Adipose tissue (tissue), 3 donors: Measurements from ENCODE around the gene TRPV5. TPM values are rescaled to one million over a fixed set of nuclear protein-coding genes. Genes with fewer than 3 reads are reported as not detected.

ENCODE experiments used
- H3K27ac ChIP-seq: one replicate; pipeline ENCODE4 v1.5.1; 2013; ENCODE audit warnings: low read depth, low read length
- WGBS, 3 donors: extraction: QIAGEN DNeasy Blood & Tissue Kit; methylation state at CpG; one replicate each; pipeline ENCODE4 v1.1.7; 2013; 5-methylcytosine and 5-hydroxymethylcytosine counted together
- polyA plus RNA-seq, 3 donors: library from polyadenylated mRNA; stranded (reverse); fragments of 200-250 nt; gene quantifications; one replicate each; pipeline ENCODE4 v1.2.3, GENCODE V29; 2013
- donor health status: healthy with polysubstance abuse.
- donor health status: Bipolar disorder and iron deficiency.
- donor health status: healthy.

TRPV5 gene
- polyA plus RNA-seq, 3 donors = 0.05 TPM; not detected in 2

- 68 to 73% (median 68%) methylated on average over 6 of the region's 6 CpGs for WGBS, 3 donors
- H3K27ac ChIP-seq = no peak overlapping the region
These were observed 38.5 kb downstream of the TRPV5 start for GRCh38 chr7:142894985-142895593.

DNA sequence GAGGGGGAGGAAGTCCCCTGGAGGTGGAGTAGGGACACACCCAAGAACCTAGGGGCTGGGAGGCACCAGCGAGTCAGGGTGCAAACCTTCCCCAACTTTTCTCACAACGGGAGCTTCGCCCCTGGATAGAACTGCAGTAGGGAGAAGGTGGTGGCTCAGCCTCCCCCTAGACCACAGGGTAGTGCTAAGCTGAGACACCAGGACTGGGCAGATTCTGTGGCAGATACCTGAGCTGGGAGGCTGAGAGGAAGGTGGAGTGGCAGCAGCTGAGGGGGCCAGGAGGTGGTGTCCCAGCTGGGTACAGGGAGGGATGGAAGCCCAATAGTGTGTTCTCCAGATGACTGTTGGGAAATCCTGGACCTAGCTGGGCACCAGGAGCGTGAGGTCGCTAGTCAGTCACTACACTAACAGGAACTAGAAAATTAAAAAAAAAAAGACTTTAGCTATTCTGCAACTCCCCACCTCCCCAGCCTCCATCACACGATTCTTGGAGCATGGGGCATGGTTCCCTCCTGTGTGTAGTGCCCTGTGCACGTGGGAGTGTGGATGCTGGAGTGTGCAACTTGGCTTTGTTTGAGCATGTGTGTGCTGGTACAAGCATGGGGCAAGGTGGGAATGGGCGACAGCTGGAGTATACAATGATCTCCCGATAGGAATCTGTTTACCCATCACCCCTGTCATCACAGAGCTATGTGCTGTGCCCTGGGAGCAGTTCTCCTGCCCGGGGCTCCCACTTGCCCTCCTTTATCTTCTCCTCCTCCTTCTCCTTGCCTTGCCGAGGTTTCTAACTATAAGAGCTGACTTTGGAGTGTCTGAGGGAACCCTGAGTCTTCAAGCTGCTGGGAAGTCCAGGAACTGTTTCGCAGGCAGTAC is 39.2 kb downstream of the TRPV5 start:
- H3K27ac ChIP-seq = no peak overlapping the region
- WGBS, 3 donors = 68 to 76% (median 72%) methylated on average over 12 of the region's 12 CpGs

- WGBS, 3 donors = 80 to 89% (median 81%) methylated on average over 5 of the region's 5 CpGs
- H3K27ac ChIP-seq = no peak overlapping the region
These were observed 40.6 kb downstream of the TRPV5 start for GRCh38 chr7:142892951-142893350.

- no peak overlapping the region for H3K27ac ChIP-seq
- WGBS, 3 donors = 77 to 87% (median 81%) methylated on average over 10 of the region's 10 CpGs
These were observed 42.0 kb downstream of the TRPV5 start for GRCh38 chr7:142891490-142892082.

DNA sequence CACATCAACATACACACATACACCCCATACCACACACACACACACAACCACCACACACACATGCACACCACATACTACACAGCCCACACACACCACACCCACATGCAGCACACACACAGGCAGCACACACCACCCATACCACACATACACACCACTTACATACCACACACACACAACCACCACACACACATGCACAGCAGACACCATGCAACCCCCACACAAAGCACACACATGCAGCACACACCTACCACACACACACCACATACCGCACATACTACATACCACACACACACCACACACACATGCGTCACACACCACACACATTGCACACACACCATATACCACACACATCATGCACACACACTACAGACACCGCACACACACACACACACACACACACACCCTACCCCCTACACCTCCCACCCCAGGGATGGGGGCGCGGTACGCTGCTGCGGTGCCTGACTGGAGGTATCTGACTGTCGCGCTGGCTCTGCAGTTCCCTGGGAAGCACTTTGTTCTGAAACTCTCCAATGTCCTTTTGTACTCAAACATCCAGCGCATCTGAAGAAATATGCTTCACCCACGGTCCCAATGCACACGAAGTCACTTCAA is 42.6 kb downstream of the TRPV5 start:
- H3K27ac ChIP-seq = no peak overlapping the region
- 83 to 86% (median 83%) methylated on average over 12 of the region's 12 CpGs for WGBS, 3 donors

DNA sequence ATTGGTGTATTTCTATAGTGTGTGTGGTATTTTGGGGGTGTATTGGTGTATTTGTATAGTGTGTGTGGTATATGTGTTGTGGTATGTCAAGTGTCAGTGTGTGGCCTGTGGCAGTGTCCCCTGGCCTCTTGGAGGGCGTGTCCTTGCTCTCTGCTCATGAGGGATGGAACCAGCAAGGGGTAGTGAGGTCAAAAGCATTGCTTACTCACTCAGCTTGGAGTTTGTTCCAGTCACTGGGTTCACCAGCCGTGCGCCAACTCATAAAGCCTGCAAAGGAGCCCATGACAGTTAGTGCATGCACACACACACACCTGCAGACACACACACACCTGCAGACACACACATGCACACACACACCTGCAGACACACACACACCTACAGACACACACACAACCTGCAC is 43.7 kb downstream of the TRPV5 start:
- WGBS, 3 donors = 61 to 78% (median 69%) methylated on average over 3 of the region's 3 CpGs
- H3K27ac ChIP-seq = no peak overlapping the region

GRCh38 chr7:142887282-142888015 is 46.1 kb downstream of the TRPV5 start:
- H3K27ac ChIP-seq = no peak overlapping the region

GRCh38 chr7:142886866-142887265 is 46.7 kb downstream of the TRPV5 start:
- WGBS, 3 donors = 75 to 77% (median 75%) methylated on average over 7 of the region's 7 CpGs
- H3K27ac ChIP-seq = no peak overlapping the region

More at GRCh38 chr7:142887282-142888015, 46.1 kb downstream of the TRPV5 start:
- WGBS, 3 donors = 87 to 95% (median 91%) methylated on average over 12 of the region's 12 CpGs

DNA sequence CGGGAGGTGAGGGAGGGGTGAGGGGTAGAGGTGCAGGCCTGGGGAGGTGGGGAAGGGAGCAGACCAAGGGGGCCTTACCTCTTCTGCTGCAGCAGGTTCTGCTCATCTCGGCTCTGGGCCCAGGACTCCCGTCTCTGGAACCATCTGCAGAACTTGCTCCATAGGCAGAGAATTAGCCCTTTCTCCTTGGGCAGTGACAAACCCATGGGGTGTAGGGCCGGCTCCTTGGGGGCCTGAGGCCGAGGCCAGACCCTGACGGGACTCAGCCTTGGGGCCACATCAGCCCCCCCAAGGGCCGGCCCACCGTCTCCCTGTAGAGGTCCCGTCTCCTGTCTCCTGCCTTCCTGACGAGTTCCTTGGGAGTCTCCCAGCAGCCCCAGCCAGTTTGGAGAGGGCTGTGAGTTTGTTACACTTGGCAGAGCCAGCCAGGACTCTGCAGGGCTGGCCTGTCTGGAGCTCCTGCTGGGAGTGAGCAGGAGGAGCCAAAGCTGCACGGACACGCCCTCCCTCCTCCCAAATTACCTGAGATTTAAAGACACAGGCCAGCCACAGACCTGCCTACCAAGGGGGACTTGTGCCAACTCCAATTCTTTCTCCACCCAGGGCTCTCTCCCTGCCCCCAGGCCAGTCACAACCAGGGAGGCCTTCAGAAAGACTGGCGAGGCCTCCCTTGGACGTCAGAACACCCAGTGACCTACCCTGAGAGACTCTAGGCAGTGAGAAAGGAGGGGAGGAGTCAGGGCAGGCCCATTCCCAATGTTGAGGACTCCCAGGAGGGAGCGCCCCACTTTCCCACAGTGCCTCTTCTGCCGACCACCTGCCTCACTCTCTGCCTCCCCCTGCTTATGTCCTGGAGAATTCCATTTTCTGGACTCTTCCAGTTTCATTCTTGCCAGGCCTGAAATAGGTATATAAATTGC is 48.0 kb downstream of the TRPV5 start, which contains the start of gene TRPV6:
TSS of gene TRPV6 (minus strand) at position 435 of the 920 bp plus-strand sequence.
- H3K27ac ChIP-seq = no peak within 1 kb of the TSS
- 46 to 74% (median 66%) methylated on average over 16 of the region's 16 CpGs for WGBS, 3 donors

DNA sequence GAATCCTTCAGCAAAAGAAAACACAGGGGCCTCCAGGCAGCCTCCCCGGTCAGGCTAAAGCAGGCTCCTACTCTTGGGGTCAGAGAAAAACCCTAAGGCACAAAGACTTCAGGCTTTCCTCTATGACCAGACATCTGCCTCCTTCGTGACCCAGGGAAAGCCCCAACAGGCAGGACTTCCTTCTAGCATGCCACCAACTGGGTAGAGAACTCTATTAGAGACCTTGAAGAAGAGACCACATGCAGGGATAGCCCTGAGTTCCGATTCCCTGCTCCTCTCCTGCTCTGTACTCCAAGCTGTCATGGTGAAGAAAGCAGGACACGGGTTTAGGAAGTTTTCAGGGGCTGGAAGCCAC is 49.3 kb downstream of the TRPV5 start:
- no peak overlapping the region for H3K27ac ChIP-seq
- WGBS, 3 donors = 73 to 82% (median 76%) methylated on average over 4 of the region's 4 CpGs

DNA sequence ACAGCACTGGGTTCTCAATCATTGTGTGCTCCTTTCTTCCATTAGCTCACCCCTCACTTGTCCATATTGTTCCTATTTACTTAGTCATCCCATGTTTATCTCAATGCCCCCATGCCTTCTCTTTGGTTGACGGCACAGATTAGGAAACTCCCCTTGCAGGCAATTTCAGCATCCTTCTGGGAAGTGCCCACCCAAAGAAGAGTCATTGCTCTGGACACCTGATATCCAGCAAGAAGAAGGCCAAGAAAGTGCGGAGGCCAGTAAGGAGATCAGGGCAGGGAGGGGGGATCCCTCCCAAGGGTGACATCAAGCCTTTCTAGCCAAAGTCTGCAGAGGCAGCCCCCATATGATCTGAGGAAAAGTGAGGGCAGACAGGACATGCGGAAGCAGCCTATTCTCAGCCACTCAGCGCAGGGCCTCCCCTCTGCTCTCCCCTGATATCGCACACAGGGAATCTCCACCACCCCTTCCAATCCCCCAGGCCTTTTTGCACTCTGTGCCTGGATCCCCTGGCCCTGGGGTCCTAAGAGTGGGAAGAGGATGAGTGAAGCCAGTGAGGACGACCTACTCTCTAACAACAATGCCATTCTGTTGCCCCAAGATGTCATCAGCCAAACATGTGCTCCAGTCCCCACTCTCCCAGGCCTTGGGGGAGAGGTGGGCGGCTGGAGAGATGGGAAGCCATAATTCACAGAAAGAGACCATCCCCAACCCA is 49.8 kb downstream of the TRPV5 start:
- no peak overlapping the region for H3K27ac ChIP-seq
- WGBS, 3 donors = 71 to 85% (median 80%) methylated on average over 7 of the region's 7 CpGs

- WGBS, 3 donors = 70 to 91% (median 85%) methylated on average over 10 of the region's 10 CpGs
- H3K27ac ChIP-seq = no peak overlapping the region
These were observed 50.4 kb downstream of the TRPV5 start for GRCh38 chr7:142883145-142883544.

- WGBS, 3 donors = 65 to 85% (median 83%) methylated on average over 5 of the region's 5 CpGs
These were observed 51.2 kb downstream of the TRPV5 start for GRCh38 chr7:142882338-142882678.

GRCh38 chr7:142881586-142882337 is 51.8 kb downstream of the TRPV5 start:
- 48 to 85% (median 85%) methylated on average over 9 of the region's 9 CpGs for WGBS, 3 donors
- no peak overlapping the region for H3K27ac ChIP-seq

More at GRCh38 chr7:142882338-142882678, 51.2 kb downstream of the TRPV5 start:
- no peak overlapping the region for H3K27ac ChIP-seq

DNA sequence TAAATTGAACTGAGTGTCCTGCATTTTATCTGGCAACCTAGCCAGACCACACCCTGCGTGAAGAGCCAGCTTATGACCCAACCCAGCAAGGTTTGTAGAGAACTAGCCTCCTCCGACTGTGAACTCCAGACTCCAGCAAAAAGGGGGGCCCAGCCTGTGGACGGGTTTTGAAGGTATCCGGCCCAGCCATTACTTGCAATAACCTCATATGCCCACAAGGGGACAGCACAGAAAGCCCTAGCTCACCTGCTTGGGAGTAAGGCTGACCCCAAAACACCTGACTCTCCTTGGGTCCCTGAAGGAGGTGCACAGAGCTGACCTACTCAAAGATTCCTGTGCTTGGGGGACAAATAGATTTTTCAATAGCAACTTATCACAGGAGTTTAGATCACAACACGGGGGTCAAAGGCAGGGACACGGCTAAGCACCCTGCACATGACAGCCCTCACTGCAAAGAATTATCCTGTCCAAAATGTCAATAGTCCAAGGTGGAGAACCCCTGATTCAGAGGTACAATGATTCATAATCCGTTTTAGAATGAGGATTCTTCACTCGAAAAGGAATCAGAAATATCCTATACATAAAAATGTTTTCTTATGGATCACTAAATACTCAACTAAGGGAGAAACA is 52.6 kb downstream of the TRPV5 start:
- H3K27ac ChIP-seq = no peak overlapping the region
- WGBS, 3 donors = 29 to 38% (median 33%) methylated on average over 8 of the region's 8 CpGs

GRCh38 chr7:142879060-142879459 is 54.5 kb downstream of the TRPV5 start:
- WGBS, 3 donors = 79 to 91% (median 86%) methylated on average over 5 of the region's 5 CpGs
- H3K27ac ChIP-seq = no peak overlapping the region
